Osteoblast (primary cell): Measurements from ENCODE around the gene BCL2L1. TPM values are rescaled to one million over a fixed set of nuclear protein-coding genes. Genes with fewer than 3 reads are reported as not detected.

ENCODE experiments used
- DNase-seq: peaks from one replicate; pipeline ENCODE4 v3.0.0; 2011; ENCODE audit warnings: low spot score, mixed read lengths; ENCODE audit not compliant: insufficient read length; ENCODE audit errors: missing footprints
- H2AFZ ChIP-seq: 2 replicates; pipeline ENCODE4 v1.6.0; 2011; ENCODE audit warnings: mild to moderate bottlenecking, low read length
- H3K27ac ChIP-seq: 2 replicates; pipeline ENCODE4 v1.5.1; 2011; ENCODE audit warnings: mild to moderate bottlenecking, low read depth, low read length, moderate library complexity
- H3K27me3 ChIP-seq: 2 replicates; pipeline ENCODE4 v1.6.0; 2012; ENCODE audit warnings: mild to moderate bottlenecking, control low read depth, inconsistent platforms, low read length, moderate library complexity; ENCODE audit not compliant: insufficient read depth
- H3K36me3 ChIP-seq: 2 replicates; pipeline ENCODE4 v1.5.1; 2011; ENCODE audit warnings: mild to moderate bottlenecking, low read length, control low read depth, moderate library complexity; ENCODE audit not compliant: insufficient read depth
- H3K4me1 ChIP-seq: 2 replicates; pipeline ENCODE4 v1.5.1; 2011; ENCODE audit warnings: mild to moderate bottlenecking, low read length, control low read depth, moderate library complexity; ENCODE audit not compliant: insufficient read depth
- H3K4me2 ChIP-seq: 2 replicates; pipeline ENCODE4 v1.6.0; 2011; ENCODE audit warnings: mild to moderate bottlenecking, low read length; ENCODE audit not compliant: insufficient read depth
- H3K4me3 ChIP-seq: fragments of 200-600 bp; sonication (generic); 3 replicates; pipeline ENCODE4 v1.5.1; 2012; ENCODE audit warnings: mild to moderate bottlenecking, low read length, inconsistent platforms; ENCODE audit not compliant: insufficient read depth
- H3K79me2 ChIP-seq: 2 replicates; pipeline ENCODE4 v1.6.0; 2012; ENCODE audit warnings: mild to moderate bottlenecking, low read length, control low read depth, inconsistent platforms; ENCODE audit not compliant: insufficient read depth
- H3K9me3 ChIP-seq: 2 replicates; pipeline ENCODE4 v1.5.1; 2011; ENCODE audit warnings: low read depth, low read length, control low read depth
- H4K20me1 ChIP-seq: 2 replicates; pipeline ENCODE4 v1.6.0; 2012; ENCODE audit warnings: mild to moderate bottlenecking, low read length, control low read depth; ENCODE audit not compliant: insufficient read depth
- total RNA-seq: library from RNA; depleted of rRNA; stranded (reverse); fragments of >200 nt; gene quantifications from 2 replicates; pipeline ENCODE4 v1.2.3, GENCODE V29; 2012
- TF ChIP-seq, protein P1 (sequence below): IDR thresholded peaks from 2 replicates; pipeline ENCODE4 v1.5.1; 2011; ENCODE audit warnings: mild to moderate bottlenecking, low read depth, low read length, moderate library complexity; ENCODE audit errors: extremely low read depth

BCL2L1 gene
- total RNA-seq, 1 donor = 127 TPM

- Histone ChIP-seq H3K4me2 (peak overlapping the region; percentile 93), H2AFZ (no peak overlapping the region), H3K9me3 (no peaks in the 10 kb centered on the region), H4K20me1 (peaks cover 6% of the 10 kb centered on the region), H3K79me2 (peaks cover 78% of the 10 kb centered on the region), H3K36me3 (peaks cover 30% of the 10 kb centered on the region), H3K4me3 (peak overlapping the region; percentile 84), H3K4me1 (peaks cover 59% of the 10 kb centered on the region), H3K27ac (peak overlapping the region; percentile 97), H3K27me3 (no peaks in the 10 kb centered on the region)
- TF ChIP-seq, protein P1, sequence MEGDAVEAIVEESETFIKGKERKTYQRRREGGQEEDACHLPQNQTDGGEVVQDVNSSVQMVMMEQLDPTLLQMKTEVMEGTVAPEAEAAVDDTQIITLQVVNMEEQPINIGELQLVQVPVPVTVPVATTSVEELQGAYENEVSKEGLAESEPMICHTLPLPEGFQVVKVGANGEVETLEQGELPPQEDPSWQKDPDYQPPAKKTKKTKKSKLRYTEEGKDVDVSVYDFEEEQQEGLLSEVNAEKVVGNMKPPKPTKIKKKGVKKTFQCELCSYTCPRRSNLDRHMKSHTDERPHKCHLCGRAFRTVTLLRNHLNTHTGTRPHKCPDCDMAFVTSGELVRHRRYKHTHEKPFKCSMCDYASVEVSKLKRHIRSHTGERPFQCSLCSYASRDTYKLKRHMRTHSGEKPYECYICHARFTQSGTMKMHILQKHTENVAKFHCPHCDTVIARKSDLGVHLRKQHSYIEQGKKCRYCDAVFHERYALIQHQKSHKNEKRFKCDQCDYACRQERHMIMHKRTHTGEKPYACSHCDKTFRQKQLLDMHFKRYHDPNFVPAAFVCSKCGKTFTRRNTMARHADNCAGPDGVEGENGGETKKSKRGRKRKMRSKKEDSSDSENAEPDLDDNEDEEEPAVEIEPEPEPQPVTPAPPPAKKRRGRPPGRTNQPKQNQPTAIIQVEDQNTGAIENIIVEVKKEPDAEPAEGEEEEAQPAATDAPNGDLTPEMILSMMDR = peak; percentile 14
- no peak for DNase-seq
These were observed 1.9 kb downstream of the BCL2L1 start for GRCh38 chr20:31720486-31721407.

- H3K4me1 ChIP-seq = peaks cover 59% of the 10 kb centered on the region
- H3K79me2 ChIP-seq = peaks cover 86% of the 10 kb centered on the region
- H3K4me3 ChIP-seq = peak overlapping the region; percentile 84
- H4K20me1 ChIP-seq = peaks cover 6% of the 10 kb centered on the region
- H3K27ac ChIP-seq = peak overlapping the region; percentile 97
- no peaks in the 10 kb centered on the region for H3K27me3 ChIP-seq
- TF ChIP-seq, protein P1 = no peak
- DNase-seq = no peak
- peaks cover 33% of the 10 kb centered on the region for H3K36me3 ChIP-seq
- H3K4me2 ChIP-seq = peak overlapping the region; percentile 93
- no peak overlapping the region for H2AFZ ChIP-seq
- no peaks in the 10 kb centered on the region for H3K9me3 ChIP-seq
These were observed 2.8 kb downstream of the BCL2L1 start for GRCh38 chr20:31719644-31720485.

- Histone ChIP-seq H3K4me3 (peak overlapping the region; percentile 84), H3K36me3 (peaks cover 33% of the 10 kb centered on the region), H4K20me1 (peaks cover 6% of the 10 kb centered on the region), H3K27ac (peak overlapping the region; percentile 97), H3K27me3 (no peaks in the 10 kb centered on the region), H3K4me2 (peak overlapping the region; percentile 93), H3K79me2 (peaks cover 93% of the 10 kb centered on the region), H2AFZ (no peak overlapping the region), H3K9me3 (no peaks in the 10 kb centered on the region), H3K4me1 (peaks cover 61% of the 10 kb centered on the region)
- TF ChIP-seq, protein P1 = no peak
- no peak for DNase-seq
These were observed 3.6 kb downstream of the BCL2L1 start for GRCh38 chr20:31718952-31719643.
